Mononuclear cell (primary cell): Measurements from ENCODE around the gene ZMYM1. TPM values are rescaled to one million over a fixed set of nuclear protein-coding genes. Genes with fewer than 3 reads are reported as not detected.
"Not testable (repeated sequence)": the region's sequence is repeated elsewhere in the genome, so short reads cannot be mapped to it uniquely, and the experiment has no call there.

ENCODE experiments used
- H3K27me3 ChIP-seq: 2 replicates; pipeline ENCODE4 v1.6.0; 2011; ENCODE audit warnings: low read length, control low read depth; ENCODE audit not compliant: insufficient read depth
- H3K4me1 ChIP-seq: 2 replicates; pipeline ENCODE4 v1.5.1; 2011; ENCODE audit warnings: mild to moderate bottlenecking, low read length, control low read depth; ENCODE audit not compliant: insufficient read depth
- H3K4me3 ChIP-seq: 2 replicates; pipeline ENCODE4 v1.5.1; 2011; ENCODE audit warnings: mild to moderate bottlenecking, low read length, moderate library complexity
- H3K9me3 ChIP-seq: 2 replicates; pipeline ENCODE4 v1.5.1; 2011; ENCODE audit warnings: low read depth, mild to moderate bottlenecking, control low read depth, low read length
- total RNA-seq: library from RNA; depleted of rRNA; stranded (reverse); fragments of >200 nt; gene quantifications from one replicate; pipeline ENCODE4 v1.2.3, GENCODE V29; 2012

Gene ZMYM1
- total RNA-seq, 1 donor = 17.3 TPM

- not testable (repeated sequence) for H3K4me3 ChIP-seq, H3K4me1 ChIP-seq, H3K27me3 ChIP-seq, H3K9me3 ChIP-seq
Observed at GRCh38 chr1:35054282-35054681, 24.9 kb upstream of the ZMYM1 start.

- H3K4me3 ChIP-seq, H3K27me3 ChIP-seq, H3K9me3 ChIP-seq, H3K4me1 ChIP-seq: not testable (repeated sequence)
Observed at GRCh38 chr1:35058321-35058720, 20.9 kb upstream of the ZMYM1 start.

- Histone ChIP-seq H3K9me3 (no peaks in the 10 kb centered on the region), H3K4me3 (no peak overlapping the region), H3K27me3 (no peaks in the 10 kb centered on the region), H3K4me1 (peaks cover 6% of the 10 kb centered on the region)
Observed at GRCh38 chr1:35058988-35059387, 20.2 kb upstream of the ZMYM1 start.

GRCh38 chr1:35062518-35063196 is 16.5 kb upstream of the ZMYM1 start:
- Histone ChIP-seq H3K9me3 (no peaks in the 10 kb centered on the region), H3K4me1 (peaks cover 6% of the 10 kb centered on the region), H3K4me3 (no peak overlapping the region), H3K27me3 (no peaks in the 10 kb centered on the region)

GRCh38 chr1:35064265-35064664 is 14.9 kb upstream of the ZMYM1 start:
- H3K9me3 ChIP-seq = no peaks in the 10 kb centered on the region
- no peaks in the 10 kb centered on the region for H3K27me3 ChIP-seq
- no peak overlapping the region for H3K4me3 ChIP-seq
- peaks cover 6% of the 10 kb centered on the region for H3K4me1 ChIP-seq

GRCh38 chr1:35069746-35070145 is 9.4 kb upstream of the ZMYM1 start:
- Histone ChIP-seq H3K4me1 (no peaks in the 10 kb centered on the region), H3K4me3 (no peak overlapping the region), H3K27me3 (no peaks in the 10 kb centered on the region), H3K9me3 (no peaks in the 10 kb centered on the region)

GRCh38 chr1:35073265-35073811 is 5.8 kb upstream of the ZMYM1 start:
- H3K27me3 ChIP-seq = no peaks in the 10 kb centered on the region
- H3K9me3 ChIP-seq = no peaks in the 10 kb centered on the region
- no peak overlapping the region for H3K4me3 ChIP-seq
- H3K4me1 ChIP-seq = no peaks in the 10 kb centered on the region

GRCh38 chr1:35076426-35076825 is 2.8 kb upstream of the ZMYM1 start:
- H3K27me3 ChIP-seq, H3K4me3 ChIP-seq, H3K9me3 ChIP-seq: not testable (repeated sequence)
- peaks cover 17% of the 10 kb centered on the region for H3K4me1 ChIP-seq

GRCh38 chr1:35080171-35080854 is 1.1 kb downstream of the ZMYM1 start:
- Histone ChIP-seq H3K4me3 (no peak overlapping the region), H3K9me3 (no peaks in the 10 kb centered on the region), H3K27me3 (no peaks in the 10 kb centered on the region), H3K4me1 (peaks cover 18% of the 10 kb centered on the region)

- Histone ChIP-seq H3K4me1 (peaks cover 4% of the 10 kb centered on the region), H3K27me3 (no peaks in the 10 kb centered on the region), H3K9me3 (no peaks in the 10 kb centered on the region), H3K4me3 (no peak overlapping the region)
Observed at GRCh38 chr1:35085421-35085820, 6.2 kb downstream of the ZMYM1 start.

- H3K27me3 ChIP-seq = no peaks in the 10 kb centered on the region
- no peak overlapping the region for H3K4me3 ChIP-seq
- no peaks in the 10 kb centered on the region for H3K4me1 ChIP-seq
- H3K9me3 ChIP-seq = no peaks in the 10 kb centered on the region
Observed at GRCh38 chr1:35097224-35097623, 18.0 kb downstream of the ZMYM1 start.

- Histone ChIP-seq H3K4me3 (no peak overlapping the region), H3K9me3 (no peaks in the 10 kb centered on the region), H3K4me1 (no peaks in the 10 kb centered on the region), H3K27me3 (no peaks in the 10 kb centered on the region)
Observed at GRCh38 chr1:35111106-35111505, 31.9 kb downstream of the ZMYM1 start.

- Histone ChIP-seq H3K27me3 (no peaks in the 10 kb centered on the region), H3K4me1 (no peaks in the 10 kb centered on the region), H3K9me3 (no peaks in the 10 kb centered on the region), H3K4me3 (no peak overlapping the region)
Observed at GRCh38 chr1:35112668-35113067, 33.5 kb downstream of the ZMYM1 start.

- Histone ChIP-seq H3K4me1 (peaks cover 6% of the 10 kb centered on the region), H3K27me3 (no peaks in the 10 kb centered on the region), H3K4me3 (no peak overlapping the region), H3K9me3 (no peaks in the 10 kb centered on the region)
Observed at GRCh38 chr1:35115459-35116383, 36.5 kb downstream of the ZMYM1 start.
